Measurements from ENCODE around the gene PNMA8A. TPM values are rescaled to one million over a fixed set of nuclear protein-coding genes. Genes with fewer than 3 reads are reported as not detected.
A peak's percentile ranks its signal among the peaks of the same experiment; 100 is the strongest.
"Not testable (repeated sequence)": the region's sequence is repeated elsewhere in the genome, so short reads cannot be mapped to it uniquely, and the experiment has no call there.

PNMA8A gene
- polyA plus RNA-seq, 2 of the 4 experiments (the other 2 are of a cell fraction): 11.2 to 15.4 TPM

DNA sequence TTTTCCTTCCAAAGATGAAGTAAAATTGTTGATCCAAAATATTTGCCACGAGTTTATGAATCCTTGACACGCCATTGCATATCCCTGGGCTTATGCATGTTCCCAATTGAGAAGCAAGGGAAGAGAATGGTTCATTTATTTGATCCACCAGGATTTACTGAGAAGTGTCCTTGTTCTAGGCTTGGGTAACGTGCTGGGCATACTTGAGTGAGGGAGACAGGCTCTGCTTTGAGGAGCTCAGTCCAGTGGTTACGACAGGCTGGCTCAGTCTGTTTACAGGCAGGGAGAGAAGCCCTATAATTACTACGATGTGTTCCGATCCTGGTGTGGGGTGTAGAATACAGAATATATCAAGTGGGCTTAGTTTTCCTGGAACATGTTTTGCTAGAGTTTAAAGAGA lies 36.4 kb downstream of the PNMA8A start:
- ATAC-seq (peak; percentile 24 to 40; a peak in 2 of 6 replicates), FAIRE-seq (no peak), DNase-seq (ENCODE audit: low read depth in 1 of 2, low spot score in 1 of 2) (no peak)
- ChIA-PET POLR2A (no interaction called here), CTCF (interaction anchor here (0.6 to 2.9 kb wide), 5 partner anchors 31 to 131 kb away, joined by 3 to 8 read pairs (median 7); no protein-coding TSS in a partner anchor)
- Histone ChIP-seq H3K4me1 (no peaks in the 10 kb centered on the region), H3K4me2 (no peak overlapping the region), H3K27ac (no peak overlapping the region), H3K9me3 (no peaks in the 10 kb centered on the region), H3K4me3 (no peak overlapping the region)
- 65% methylated on average over 6 of the region's 6 CpGs for WGBS (ENCODE audit: missing lambda C conversion rate)
- TF ChIP-seq, protein P1, sequence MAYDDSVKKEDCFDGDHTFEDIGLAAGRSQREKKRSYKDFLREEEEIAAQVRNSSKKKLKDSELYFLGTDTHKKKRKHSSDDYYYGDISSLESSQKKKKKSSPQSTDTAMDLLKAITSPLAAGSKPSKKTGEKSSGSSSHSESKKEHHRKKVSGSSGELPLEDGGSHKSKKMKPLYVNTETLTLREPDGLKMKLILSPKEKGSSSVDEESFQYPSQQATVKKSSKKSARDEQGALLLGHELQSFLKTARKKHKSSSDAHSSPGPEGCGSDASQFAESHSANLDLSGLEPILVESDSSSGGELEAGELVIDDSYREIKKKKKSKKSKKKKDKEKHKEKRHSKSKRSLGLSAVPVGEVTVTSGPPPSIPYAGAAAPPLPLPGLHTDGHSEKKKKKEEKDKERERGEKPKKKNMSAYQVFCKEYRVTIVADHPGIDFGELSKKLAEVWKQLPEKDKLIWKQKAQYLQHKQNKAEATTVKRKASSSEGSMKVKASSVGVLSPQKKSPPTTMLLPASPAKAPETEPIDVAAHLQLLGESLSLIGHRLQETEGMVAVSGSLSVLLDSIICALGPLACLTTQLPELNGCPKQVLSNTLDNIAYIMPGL (CRISPR knock-in tag; IDR thresholded peaks at IDR 0.05; ENCODE audit: borderline replicate concordance): no peak
- no peak for TF ChIP-seq CHD2 (IDR thresholded peaks at IDR 0.05; ENCODE audit: low read length, partially characterized antibody)
- no peak for TF ChIP-seq HOXB13 (CRISPR knock-in tag; IDR thresholded peaks at IDR 0.05; ENCODE audit: low read depth)
- TF ChIP-seq JUN (IDR thresholded peaks at IDR 0.05): no peak
- no peak for TF ChIP-seq FOSB (CRISPR knock-in tag; IDR thresholded peaks at IDR 0.05)
- TF ChIP-seq MAFK (IDR thresholded peaks at IDR 0.05; ENCODE audit: partially characterized antibody): no peak
- TF ChIP-seq, protein P2, sequence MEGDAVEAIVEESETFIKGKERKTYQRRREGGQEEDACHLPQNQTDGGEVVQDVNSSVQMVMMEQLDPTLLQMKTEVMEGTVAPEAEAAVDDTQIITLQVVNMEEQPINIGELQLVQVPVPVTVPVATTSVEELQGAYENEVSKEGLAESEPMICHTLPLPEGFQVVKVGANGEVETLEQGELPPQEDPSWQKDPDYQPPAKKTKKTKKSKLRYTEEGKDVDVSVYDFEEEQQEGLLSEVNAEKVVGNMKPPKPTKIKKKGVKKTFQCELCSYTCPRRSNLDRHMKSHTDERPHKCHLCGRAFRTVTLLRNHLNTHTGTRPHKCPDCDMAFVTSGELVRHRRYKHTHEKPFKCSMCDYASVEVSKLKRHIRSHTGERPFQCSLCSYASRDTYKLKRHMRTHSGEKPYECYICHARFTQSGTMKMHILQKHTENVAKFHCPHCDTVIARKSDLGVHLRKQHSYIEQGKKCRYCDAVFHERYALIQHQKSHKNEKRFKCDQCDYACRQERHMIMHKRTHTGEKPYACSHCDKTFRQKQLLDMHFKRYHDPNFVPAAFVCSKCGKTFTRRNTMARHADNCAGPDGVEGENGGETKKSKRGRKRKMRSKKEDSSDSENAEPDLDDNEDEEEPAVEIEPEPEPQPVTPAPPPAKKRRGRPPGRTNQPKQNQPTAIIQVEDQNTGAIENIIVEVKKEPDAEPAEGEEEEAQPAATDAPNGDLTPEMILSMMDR (IDR thresholded peaks at IDR 0.05): no peak
- TF ChIP-seq, protein P3, sequence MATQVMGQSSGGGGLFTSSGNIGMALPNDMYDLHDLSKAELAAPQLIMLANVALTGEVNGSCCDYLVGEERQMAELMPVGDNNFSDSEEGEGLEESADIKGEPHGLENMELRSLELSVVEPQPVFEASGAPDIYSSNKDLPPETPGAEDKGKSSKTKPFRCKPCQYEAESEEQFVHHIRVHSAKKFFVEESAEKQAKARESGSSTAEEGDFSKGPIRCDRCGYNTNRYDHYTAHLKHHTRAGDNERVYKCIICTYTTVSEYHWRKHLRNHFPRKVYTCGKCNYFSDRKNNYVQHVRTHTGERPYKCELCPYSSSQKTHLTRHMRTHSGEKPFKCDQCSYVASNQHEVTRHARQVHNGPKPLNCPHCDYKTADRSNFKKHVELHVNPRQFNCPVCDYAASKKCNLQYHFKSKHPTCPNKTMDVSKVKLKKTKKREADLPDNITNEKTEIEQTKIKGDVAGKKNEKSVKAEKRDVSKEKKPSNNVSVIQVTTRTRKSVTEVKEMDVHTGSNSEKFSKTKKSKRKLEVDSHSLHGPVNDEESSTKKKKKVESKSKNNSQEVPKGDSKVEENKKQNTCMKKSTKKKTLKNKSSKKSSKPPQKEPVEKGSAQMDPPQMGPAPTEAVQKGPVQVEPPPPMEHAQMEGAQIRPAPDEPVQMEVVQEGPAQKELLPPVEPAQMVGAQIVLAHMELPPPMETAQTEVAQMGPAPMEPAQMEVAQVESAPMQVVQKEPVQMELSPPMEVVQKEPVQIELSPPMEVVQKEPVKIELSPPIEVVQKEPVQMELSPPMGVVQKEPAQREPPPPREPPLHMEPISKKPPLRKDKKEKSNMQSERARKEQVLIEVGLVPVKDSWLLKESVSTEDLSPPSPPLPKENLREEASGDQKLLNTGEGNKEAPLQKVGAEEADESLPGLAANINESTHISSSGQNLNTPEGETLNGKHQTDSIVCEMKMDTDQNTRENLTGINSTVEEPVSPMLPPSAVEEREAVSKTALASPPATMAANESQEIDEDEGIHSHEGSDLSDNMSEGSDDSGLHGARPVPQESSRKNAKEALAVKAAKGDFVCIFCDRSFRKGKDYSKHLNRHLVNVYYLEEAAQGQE (IDR thresholded peaks at IDR 0.05): no peak
- TF ChIP-seq RFX5 (IDR thresholded peaks at IDR 0.05): no peak
- TF ChIP-seq, protein P4, sequence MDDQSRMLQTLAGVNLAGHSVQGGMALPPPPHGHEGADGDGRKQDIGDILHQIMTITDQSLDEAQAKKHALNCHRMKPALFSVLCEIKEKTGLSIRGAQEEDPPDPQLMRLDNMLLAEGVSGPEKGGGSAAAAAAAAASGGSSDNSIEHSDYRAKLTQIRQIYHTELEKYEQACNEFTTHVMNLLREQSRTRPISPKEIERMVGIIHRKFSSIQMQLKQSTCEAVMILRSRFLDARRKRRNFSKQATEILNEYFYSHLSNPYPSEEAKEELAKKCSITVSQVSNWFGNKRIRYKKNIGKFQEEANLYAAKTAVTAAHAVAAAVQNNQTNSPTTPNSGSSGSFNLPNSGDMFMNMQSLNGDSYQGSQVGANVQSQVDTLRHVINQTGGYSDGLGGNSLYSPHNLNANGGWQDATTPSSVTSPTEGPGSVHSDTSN (IDR thresholded peaks at IDR 0.05): no peak
- no peak for TF ChIP-seq CBX8 (IDR thresholded peaks at IDR 0.05)
- no peak for TF ChIP-seq KDM5A (IDR thresholded peaks at IDR 0.05)
- no peak for TF ChIP-seq TFCP2L1 (CRISPR knock-in tag; IDR thresholded peaks at IDR 0.05)
- no peak for TF ChIP-seq SREBF2 (IDR thresholded peaks at IDR 0.05)
- no peak for TF ChIP-seq CEBPB (IDR thresholded peaks at IDR 0.05)
- TF ChIP-seq POLR2AphosphoS2 (conservative IDR thresholded peaks at IDR 0.05; ENCODE audit: low read length): no peak

DNA sequence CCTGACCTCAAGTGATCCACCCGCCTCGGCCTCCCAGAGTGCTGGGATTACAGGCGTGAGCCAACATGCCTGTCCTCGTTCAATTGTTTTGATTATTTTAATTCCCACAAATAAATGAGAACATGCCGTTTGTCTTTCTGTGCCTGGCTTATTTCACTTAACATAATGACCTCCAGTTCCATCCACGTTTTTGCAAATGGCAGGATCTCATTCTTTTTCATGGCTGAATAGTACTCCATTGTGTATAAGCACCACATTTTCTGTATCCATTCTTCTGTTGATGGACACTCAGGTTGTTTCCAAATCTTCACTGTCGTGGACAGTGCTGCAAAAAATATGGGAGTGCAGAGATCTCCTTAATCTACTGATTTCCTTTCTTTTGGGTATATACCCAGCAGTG lies 37.9 kb downstream of the PNMA8A start:
- DNase-seq (ENCODE audit: low read depth in 1 of 2, low spot score in 1 of 2); POLR2A ChIA-PET; FAIRE-seq; H3K4me3 ChIP-seq; H3K4me1 ChIP-seq; ATAC-seq; H3K9me3 ChIP-seq; H3K27ac ChIP-seq; H3K4me2 ChIP-seq: not testable (repeated sequence)
- CTCF ChIA-PET: interaction anchor here (0.6 to 2.9 kb wide), 14 partner anchors 9 to 152 kb away, joined by 3 to 8 read pairs (median 4); no protein-coding TSS in a partner anchor
- WGBS (ENCODE audit: missing lambda C conversion rate): 52% methylated on average over 7 of the region's 7 CpGs

All from A549 (cell line).